Muscle of leg (tissue), 11 donors: ENCODE measurements around the gene ZNF672. TPM values are rescaled to one million over a fixed set of nuclear protein-coding genes. Genes with fewer than 3 reads are reported as not detected.

Experiments
- DNase-seq: peaks from one replicate; pipeline ENCODE4 v3.0.0; 2013
- H3K27ac ChIP-seq: one replicate; pipeline ENCODE4 v1.5.1; 2013; ENCODE audit warnings: mild to moderate bottlenecking, low read length, control low read depth
- H3K27me3 ChIP-seq: one replicate; pipeline ENCODE4 v1.6.1; 2013; ENCODE audit warnings: low read length; ENCODE audit not compliant: control insufficient read depth, insufficient read depth
- H3K36me3 ChIP-seq: one replicate; pipeline ENCODE4 v1.6.1; 2013; ENCODE audit warnings: low read length; ENCODE audit not compliant: control insufficient read depth, insufficient read depth
- H3K4me1 ChIP-seq: one replicate; pipeline ENCODE4 v1.6.1; 2013; ENCODE audit warnings: low read length; ENCODE audit not compliant: control insufficient read depth, insufficient read depth
- H3K4me3 ChIP-seq: one replicate; pipeline ENCODE4 v1.5.1; 2013; ENCODE audit warnings: low read length, control low read depth
- H3K9me3 ChIP-seq: replicated peaks from 2 replicates; pipeline ENCODE4 v1.6.1; 2013; ENCODE audit warnings: low read depth, low read length; ENCODE audit not compliant: control insufficient read depth
- WGBS: methylation state at CpG from one replicate; pipeline ENCODE4 v1.1.5; 2013; ENCODE audit warnings: missing lambda C conversion rate; ENCODE audit not compliant: insufficient coverage; 5-methylcytosine and 5-hydroxymethylcytosine counted together
- polyA plus RNA-seq, 8 donors: library from polyadenylated mRNA; unstranded; fragments of 120-200 nt; gene quantifications; one replicate each; pipeline versions ENCODE4 v1.2.1 to v1.2.3, GENCODE V29; 2013; ENCODE audit warnings: inconsistent platforms in 1 of 8, low replicate concordance in 1 of 8; ENCODE audit not compliant: insufficient read length in 8 of 8, insufficient read depth in 1 of 8
- total RNA-seq: library from RNA; stranded (reverse); fragments of 120-200 nt; gene quantifications from one replicate; pipeline ENCODE4 v1.2.4, GENCODE V29; 2013

The ZNF672 gene
- total and polyA plus RNA-seq, 9 donors = 13.3 to 20.7 (median 17.9) TPM

DNA sequence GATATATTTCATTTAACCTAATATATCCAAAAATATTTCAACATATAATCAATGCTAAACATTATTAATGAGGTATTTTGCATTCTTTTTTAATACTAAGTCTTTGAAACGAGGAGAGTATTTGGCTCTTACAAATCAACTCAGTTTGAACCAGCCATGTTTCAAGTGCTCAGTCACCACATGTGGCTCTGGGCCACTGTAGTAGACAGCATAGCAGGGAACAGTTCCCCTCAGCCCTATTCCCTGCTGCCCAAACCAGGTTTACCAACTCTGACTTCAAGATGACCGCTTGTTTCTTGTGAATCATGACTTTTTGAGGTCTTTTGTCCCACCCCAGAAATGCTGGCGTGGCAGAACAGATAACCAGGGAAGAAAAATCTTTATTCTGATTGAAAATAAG is 5.7 kb downstream of the ZNF672 start:
- Histone ChIP-seq H3K4me1 (peaks cover 19% of the 10 kb centered on the region), H3K4me3 (no peak overlapping the region), H3K36me3 (peaks cover 46% of the 10 kb centered on the region), H3K9me3 (no peaks in the 10 kb centered on the region), H3K27ac (no peak overlapping the region), H3K27me3 (no peaks in the 10 kb centered on the region)
- whole genome bisulfite sequencing = no CpG with 5 or more reads among the region's 3 CpGs
- DNase-seq = no peak

- Histone ChIP-seq H3K4me1 (peaks cover 13% of the 10 kb centered on the region), H3K4me3 (no peak overlapping the region), H3K27me3 (no peaks in the 10 kb centered on the region), H3K36me3 (peaks cover 55% of the 10 kb centered on the region), H3K9me3 (no peaks in the 10 kb centered on the region), H3K27ac (no peak overlapping the region)
- no peak for DNase-seq
- WGBS = 90% methylated on average over 7 of the region's 8 CpGs
These were observed 6.5 kb downstream of the ZNF672 start for GRCh38 chr1:248844526-248844925.

DNA sequence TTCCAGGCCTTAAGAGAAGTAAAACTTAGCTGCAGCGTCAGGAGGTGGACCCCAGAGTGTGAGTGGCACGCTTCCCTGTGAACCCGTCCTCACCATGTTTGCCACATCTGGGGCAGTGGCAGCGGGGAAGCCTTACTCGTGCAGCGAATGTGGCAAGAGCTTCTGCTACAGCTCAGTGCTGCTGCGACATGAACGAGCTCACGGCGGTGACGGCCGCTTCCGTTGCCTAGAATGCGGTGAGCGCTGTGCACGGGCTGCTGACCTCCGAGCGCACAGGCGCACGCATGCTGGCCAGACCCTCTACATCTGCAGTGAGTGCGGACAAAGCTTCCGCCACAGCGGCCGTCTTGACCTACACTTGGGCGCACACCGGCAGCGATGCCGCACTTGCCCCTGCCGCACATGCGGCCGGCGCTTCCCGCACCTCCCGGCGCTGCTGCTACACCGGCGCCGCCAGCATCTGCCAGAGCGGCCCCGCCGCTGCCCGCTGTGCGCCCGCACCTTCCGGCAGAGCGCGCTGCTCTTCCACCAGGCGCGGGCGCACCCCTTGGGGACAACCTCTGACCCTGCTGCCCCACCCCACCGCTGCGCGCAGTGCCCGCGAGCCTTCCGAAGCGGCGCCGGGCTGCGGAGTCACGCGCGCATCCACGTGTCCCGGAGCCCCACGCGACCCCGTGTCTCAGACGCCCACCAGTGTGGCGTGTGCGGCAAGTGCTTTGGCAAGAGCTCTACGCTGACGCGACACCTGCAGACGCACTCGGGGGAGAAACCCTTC is 9.3 kb downstream of the ZNF672 start:
- no peak for DNase-seq
- WGBS = 83% methylated on average over 75 of the region's 76 CpGs
- no peak overlapping the region for H3K4me3 ChIP-seq
- H3K27me3 ChIP-seq = no peaks in the 10 kb centered on the region
- peaks cover 3% of the 10 kb centered on the region for H3K4me1 ChIP-seq
- no peak overlapping the region for H3K27ac ChIP-seq
- no peaks in the 10 kb centered on the region for H3K9me3 ChIP-seq
- H3K36me3 ChIP-seq = peaks cover 77% of the 10 kb centered on the region

DNA sequence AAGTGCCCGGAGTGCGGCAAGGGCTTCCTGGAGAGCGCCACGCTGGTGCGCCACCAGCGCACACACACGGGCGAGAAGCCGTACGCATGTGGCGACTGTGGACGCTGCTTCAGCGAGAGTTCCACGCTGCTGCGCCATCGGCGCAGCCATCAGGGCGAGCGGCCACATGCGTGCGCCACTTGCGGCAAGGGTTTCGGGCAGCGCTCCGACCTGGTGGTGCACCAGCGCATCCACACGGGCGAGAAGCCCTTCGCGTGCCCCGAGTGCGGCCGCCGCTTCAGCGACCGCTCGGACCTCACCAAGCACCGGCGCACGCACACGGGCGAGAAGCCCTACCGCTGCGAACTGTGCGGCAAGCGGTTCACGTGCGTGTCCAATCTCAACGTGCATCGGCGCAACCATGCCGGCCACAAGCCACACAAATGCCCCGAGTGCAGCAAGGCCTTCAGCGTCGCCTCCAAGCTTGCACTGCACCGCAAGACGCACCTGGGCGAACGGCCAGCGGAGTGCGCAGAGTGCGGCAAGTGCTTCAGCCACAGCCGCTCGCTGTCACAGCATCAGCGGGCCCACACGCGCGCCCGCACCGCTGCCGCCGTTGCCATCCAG is 10.0 kb downstream of the ZNF672 start:
- DNase-seq = no peak
- WGBS = 92% methylated on average over 69 of the region's 72 CpGs
- Histone ChIP-seq H3K4me3 (no peak overlapping the region), H3K4me1 (no peaks in the 10 kb centered on the region), H3K36me3 (peaks cover 78% of the 10 kb centered on the region), H3K9me3 (no peaks in the 10 kb centered on the region), H3K27ac (no peak overlapping the region), H3K27me3 (no peaks in the 10 kb centered on the region)

DNA sequence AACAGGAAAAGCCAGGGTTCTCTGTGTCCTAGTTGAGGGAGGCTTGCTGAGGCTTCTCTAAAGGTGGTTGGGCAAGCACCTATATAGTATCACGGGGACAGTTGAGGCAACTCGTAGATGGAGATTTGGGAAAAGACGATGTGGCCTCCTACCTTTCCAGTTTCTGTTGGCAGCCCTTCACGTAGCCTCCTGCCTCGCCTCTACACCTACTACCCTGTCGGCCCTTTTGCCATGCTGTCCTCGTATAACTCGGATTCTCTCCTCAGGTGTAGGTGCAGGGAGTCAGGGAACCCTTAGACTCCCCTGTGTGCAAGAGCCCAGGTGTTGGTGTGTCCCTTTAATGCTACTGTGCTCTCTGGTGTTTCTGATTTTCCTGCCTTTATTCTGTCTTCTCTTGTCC is 10.6 kb downstream of the ZNF672 start:
- Histone ChIP-seq H3K36me3 (peaks cover 83% of the 10 kb centered on the region), H3K4me3 (no peak overlapping the region), H3K27ac (no peak overlapping the region), H3K27me3 (no peaks in the 10 kb centered on the region), H3K9me3 (no peaks in the 10 kb centered on the region), H3K4me1 (no peaks in the 10 kb centered on the region)
- DNase-seq = no peak
- 95% methylated on average over 8 of the region's 8 CpGs for WGBS

GRCh38 chr1:248849152-248849551 is 11.1 kb downstream of the ZNF672 start:
- H3K27me3 ChIP-seq = no peaks in the 10 kb centered on the region
- WGBS = 88% methylated on average over 3 of the region's 3 CpGs
- no peaks in the 10 kb centered on the region for H3K9me3 ChIP-seq
- H3K4me3 ChIP-seq = no peak overlapping the region
- no peak for DNase-seq
- H3K36me3 ChIP-seq = peaks cover 88% of the 10 kb centered on the region
- H3K4me1 ChIP-seq = no peaks in the 10 kb centered on the region
- no peak overlapping the region for H3K27ac ChIP-seq

DNA sequence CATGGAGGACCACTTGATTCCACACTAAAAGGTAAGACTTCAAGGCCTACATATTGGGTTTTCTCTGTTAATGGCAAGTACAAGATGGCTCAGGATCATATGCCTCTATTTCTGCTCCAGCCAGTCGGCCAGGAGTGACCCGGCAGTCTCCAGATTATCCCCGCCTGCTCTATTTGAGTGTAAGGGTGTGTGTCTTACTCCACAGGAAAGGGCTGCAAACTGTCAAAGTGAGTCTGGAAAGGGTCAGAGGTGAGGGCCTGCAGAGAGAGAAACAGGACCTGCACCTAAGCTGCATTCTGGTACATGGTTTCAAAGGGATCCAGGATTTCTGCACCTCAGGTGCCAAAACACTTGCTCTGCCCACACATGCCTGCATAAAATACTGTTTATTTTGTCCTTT is 11.6 kb downstream of the ZNF672 start:
- Histone ChIP-seq H3K9me3 (no peaks in the 10 kb centered on the region), H3K27ac (no peak overlapping the region), H3K4me1 (no peaks in the 10 kb centered on the region), H3K36me3 (peaks cover 90% of the 10 kb centered on the region), H3K4me3 (no peak overlapping the region), H3K27me3 (no peaks in the 10 kb centered on the region)
- WGBS = 56% methylated on average over 3 of the region's 3 CpGs
- DNase-seq = no peak

DNA sequence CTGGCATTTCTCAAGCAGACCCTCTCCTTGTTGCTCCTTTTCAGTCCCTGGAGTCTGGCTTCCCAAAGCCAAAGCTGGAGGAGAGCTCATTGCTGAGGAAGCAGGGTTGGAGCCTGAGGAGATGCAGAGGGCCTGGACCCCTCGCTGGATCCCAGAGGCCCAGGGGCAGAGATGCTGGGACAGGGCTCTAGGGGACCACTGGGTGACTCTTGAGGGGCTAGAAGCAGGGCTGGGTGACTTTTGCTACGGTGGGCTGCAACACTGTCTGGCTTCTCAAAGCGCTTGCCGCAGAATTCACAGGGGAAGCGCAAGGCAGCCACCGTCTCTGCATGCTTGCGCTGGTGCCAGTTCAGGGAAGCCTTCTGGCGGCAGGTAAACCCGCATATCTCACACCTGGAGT is 12.1 kb downstream of the ZNF672 start:
- DNase-seq = no peak
- WGBS = 89% methylated on average over 9 of the region's 9 CpGs
- H3K36me3 ChIP-seq = peaks cover 89% of the 10 kb centered on the region
- no peaks in the 10 kb centered on the region for H3K4me1 ChIP-seq
- no peaks in the 10 kb centered on the region for H3K27me3 ChIP-seq
- H3K9me3 ChIP-seq = no peaks in the 10 kb centered on the region
- H3K27ac ChIP-seq = no peak overlapping the region
- no peak overlapping the region for H3K4me3 ChIP-seq

- H3K27ac ChIP-seq = no peak overlapping the region
- 81% methylated on average over 7 of the region's 10 CpGs for WGBS
- no peaks in the 10 kb centered on the region for H3K27me3 ChIP-seq
- H3K9me3 ChIP-seq = no peaks in the 10 kb centered on the region
- H3K4me1 ChIP-seq = no peaks in the 10 kb centered on the region
- H3K4me3 ChIP-seq = no peak overlapping the region
- peaks cover 89% of the 10 kb centered on the region for H3K36me3 ChIP-seq
- no peak for DNase-seq
These were observed 12.7 kb downstream of the ZNF672 start for GRCh38 chr1:248850536-248851251.

- Histone ChIP-seq H3K9me3 (no peaks in the 10 kb centered on the region), H3K4me3 (no peak overlapping the region), H3K4me1 (no peaks in the 10 kb centered on the region), H3K27ac (no peak overlapping the region), H3K27me3 (no peaks in the 10 kb centered on the region), H3K36me3 (peaks cover 85% of the 10 kb centered on the region)
- no peak for DNase-seq
- 93% methylated on average over 1 of the region's 2 CpGs for WGBS
These were observed 13.4 kb downstream of the ZNF672 start for GRCh38 chr1:248851390-248851789.
